ENCODE results near the gene DLX3.
A peak's percentile ranks its signal among the peaks of the same experiment; 100 is the strongest.

Gene DLX3

DNA sequence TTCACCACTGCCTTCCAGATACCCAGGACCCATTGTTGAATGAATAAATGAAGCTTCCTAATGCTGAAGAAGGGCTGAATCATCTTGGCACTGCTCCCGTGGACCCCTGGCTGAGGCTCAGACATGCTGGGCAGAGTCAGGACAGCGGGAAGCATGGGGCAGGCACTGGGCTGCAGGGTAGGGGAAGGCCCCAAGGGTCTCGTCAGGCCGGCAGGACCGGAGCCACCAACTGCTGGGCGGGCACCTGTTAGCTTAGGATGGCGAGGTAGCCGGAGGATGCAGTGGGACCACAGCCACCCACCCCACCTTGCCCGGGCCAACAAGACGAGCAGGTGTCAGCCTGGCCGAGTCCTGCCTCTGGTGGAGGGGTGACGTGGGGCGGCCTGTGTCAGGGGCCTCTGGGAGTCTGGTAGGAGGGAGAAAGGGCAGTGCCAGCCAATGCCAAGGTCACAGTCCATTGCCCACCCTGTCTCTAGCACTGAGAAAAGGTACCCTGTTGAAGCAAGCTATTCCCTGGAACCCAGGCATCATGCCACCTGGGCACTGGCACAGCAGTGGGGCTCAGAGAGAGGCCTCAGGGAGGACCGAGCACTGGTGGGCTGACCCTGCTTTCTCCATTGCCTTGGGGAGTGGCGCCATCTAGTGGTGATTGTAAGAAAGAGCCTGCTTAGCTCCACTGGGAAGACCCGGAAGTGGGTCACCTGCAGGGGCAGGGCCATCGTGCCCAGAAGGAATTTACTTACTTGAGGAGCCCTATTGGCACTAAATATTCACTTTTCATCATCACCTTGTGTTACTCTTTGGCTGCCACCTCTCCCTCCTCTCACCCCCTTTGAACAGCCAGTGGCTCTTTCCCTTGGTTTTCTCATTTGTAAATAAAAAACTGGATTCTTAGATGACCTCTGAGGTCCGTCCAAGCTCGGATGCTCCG is 3.0 kb upstream of the DLX3 start:
- DNase-seq (ENCODE audit: low read depth): peak; percentile 32
- no peak overlapping the region for H3K4me3 ChIP-seq (ENCODE audit: control insufficient read depth, low read depth, low read length)

DNA sequence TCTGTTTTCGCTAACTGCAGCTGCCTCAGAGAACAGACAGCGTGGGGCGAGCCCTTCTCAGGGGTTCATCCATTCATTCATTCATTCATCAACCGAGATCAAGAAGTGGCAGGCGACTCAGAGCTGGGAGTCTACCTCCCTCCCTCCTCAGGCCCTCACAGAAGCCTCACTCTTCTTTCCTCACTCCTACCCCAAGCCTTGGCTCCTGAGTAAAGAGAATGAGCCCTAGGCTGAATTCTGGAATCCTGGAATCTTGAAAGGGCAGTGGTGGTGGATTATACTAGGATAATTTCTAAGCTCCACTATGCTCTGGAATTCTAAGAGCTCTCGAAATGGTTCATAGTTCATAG is 2.3 kb upstream of the DLX3 start:
- TF ChIP-seq, protein P1, sequence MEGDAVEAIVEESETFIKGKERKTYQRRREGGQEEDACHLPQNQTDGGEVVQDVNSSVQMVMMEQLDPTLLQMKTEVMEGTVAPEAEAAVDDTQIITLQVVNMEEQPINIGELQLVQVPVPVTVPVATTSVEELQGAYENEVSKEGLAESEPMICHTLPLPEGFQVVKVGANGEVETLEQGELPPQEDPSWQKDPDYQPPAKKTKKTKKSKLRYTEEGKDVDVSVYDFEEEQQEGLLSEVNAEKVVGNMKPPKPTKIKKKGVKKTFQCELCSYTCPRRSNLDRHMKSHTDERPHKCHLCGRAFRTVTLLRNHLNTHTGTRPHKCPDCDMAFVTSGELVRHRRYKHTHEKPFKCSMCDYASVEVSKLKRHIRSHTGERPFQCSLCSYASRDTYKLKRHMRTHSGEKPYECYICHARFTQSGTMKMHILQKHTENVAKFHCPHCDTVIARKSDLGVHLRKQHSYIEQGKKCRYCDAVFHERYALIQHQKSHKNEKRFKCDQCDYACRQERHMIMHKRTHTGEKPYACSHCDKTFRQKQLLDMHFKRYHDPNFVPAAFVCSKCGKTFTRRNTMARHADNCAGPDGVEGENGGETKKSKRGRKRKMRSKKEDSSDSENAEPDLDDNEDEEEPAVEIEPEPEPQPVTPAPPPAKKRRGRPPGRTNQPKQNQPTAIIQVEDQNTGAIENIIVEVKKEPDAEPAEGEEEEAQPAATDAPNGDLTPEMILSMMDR (IDR thresholded peaks at IDR 0.05; ENCODE audit: control insufficient read depth, insufficient read depth, low read depth, low read length, missing control alignments): no peak
- DNase-seq (ENCODE audit: low read depth): no peak
- no peak overlapping the region for H3K4me3 ChIP-seq (ENCODE audit: control insufficient read depth, low read depth, low read length)

More for the DNA sequence above, 3.0 kb upstream of the DLX3 start:
- TF ChIP-seq, protein P1 (IDR thresholded peaks at IDR 0.05; ENCODE audit: control insufficient read depth, insufficient read depth, low read depth, low read length, missing control alignments): peak; percentile 90

DNA sequence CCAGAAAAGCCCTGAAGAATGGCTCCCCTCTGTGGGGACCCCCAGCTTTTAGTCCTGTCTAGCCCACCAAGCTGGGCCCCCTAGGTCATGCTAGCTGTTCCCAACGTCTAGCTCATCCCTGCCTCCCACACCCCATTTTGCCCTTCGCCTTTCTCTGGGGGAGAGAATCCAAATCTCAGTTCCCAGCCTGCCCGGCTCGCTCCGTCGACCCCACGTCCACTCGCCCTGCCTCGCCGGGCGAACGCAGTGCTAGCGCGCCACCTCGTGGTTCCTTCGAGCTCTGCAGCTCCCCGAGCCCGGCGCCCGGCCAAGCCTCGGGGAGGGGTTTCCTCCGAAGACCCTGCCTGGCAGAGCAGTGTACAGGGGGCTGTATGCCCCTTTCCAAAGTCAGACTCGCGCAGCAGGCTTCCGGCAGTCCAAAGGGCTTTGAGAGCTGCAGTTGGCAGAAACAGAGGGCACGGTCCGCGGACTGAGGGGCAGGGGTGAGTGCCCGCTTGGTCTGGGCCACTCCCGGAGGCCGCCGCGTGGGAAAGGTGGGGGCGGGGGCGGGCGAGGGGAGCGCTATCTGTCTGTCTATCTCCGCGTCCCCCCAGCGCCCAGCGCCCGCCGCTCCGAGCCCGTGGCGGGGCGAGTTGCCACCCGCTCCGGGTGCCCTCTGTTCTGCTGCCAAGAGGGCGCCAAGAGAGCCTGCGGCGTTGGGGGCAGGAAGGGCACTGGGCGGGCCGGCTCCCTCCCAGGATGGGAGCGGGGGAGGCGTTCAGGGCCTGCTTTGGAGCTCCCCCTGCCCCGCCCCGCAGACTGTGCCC is 1.7 kb upstream of the DLX3 start:
- TF ChIP-seq, protein P1 (IDR thresholded peaks at IDR 0.05; ENCODE audit: control insufficient read depth, insufficient read depth, low read depth, low read length, missing control alignments): peak; percentile 98
- DNase-seq (ENCODE audit: low read depth): no peak
- peak overlapping the region; percentile 42 for H3K4me3 ChIP-seq (ENCODE audit: control insufficient read depth, low read depth, low read length)

DNA sequence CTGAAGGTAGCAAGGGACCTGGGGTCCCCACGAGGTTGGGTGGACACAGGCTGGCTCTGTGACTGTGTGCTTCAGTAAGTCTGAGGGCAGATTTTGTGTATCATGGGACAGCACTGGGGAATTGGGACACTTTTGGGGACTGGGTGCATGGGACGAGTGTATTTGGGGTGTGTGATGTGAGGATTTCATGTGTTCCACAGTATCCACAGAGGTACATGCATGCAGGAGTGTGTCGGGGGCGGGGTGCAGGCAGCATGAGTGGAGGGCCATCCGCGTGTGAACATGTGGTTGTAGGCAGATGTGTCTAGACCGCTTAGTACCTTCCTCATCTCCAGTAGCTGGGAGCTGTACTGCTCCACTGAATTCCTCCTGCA is 1.1 kb upstream of the DLX3 start:
- H3K4me3 ChIP-seq (ENCODE audit: control insufficient read depth, low read depth, low read length): no peak overlapping the region
- TF ChIP-seq, protein P1 (IDR thresholded peaks at IDR 0.05; ENCODE audit: control insufficient read depth, insufficient read depth, low read depth, low read length, missing control alignments): no peak
- no peak for DNase-seq (ENCODE audit: low read depth)

DNA sequence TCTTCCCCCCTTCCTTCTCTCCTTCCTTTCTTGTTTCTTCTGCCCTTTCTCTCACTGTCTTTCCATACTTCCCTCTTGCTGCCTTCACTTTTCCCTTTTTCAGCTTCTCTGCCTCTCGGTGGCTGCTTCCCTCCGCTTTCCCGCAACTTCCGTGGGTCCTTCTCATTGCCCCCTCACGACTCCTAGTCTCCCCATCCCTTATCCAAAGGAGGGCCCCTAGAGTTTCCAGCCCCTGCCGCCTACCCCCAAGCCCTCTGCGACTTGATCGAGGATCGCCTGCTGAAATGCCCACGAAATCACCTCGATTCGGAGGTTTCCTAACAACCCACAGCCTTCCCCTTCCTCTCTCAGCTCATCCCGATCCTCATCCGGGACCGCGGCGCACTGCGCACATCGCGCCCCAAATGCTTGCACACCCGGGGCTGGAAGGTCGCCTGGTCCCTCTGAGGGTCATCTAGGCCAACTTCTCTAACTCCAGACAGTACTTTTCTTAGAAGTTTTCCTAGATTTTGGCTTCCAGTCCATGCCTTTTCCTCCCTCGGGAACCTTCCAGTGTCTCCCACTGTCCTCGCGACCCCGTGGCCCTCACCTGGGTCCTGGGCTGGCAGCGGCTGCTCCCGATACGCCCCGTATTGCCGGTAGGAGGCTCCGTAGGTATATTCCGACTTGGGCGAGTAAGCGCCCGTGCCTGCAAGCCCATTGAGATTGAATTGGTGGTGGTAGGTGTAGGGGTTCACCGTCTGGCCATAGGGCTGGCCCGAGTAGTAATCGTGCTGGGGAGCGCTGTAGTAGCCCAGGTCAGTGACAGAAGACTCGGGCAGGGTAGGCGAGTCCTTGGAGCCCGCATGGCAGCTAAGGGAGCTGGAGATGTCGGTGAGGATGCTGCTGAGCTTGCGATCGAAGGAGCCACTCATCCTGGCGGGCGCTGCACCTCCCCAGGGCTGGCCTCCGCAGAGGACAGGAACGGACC is 654 bp downstream of the DLX3 start:
- TF ChIP-seq, protein P1 (IDR thresholded peaks at IDR 0.05; ENCODE audit: control insufficient read depth, insufficient read depth, low read depth, low read length, missing control alignments): no peak
- H3K4me3 ChIP-seq (ENCODE audit: control insufficient read depth, low read depth, low read length): peak overlapping the region; percentile 41
- no peak for DNase-seq (ENCODE audit: low read depth)

Measured in AG09309 (cell line).